BE2C (cell line): ENCODE data around the gene HOXB9.

ENCODE experiments used
- DNase-seq: peaks from one replicate; pipeline ENCODE4 v3.0.0-alpha.2; 2020
- H3K27me3 ChIP-seq: fragments of 250-450 bp; sonication (Bioruptor Pico); 2 replicates; pipeline ENCODE4 v1.5.1; 2020; ENCODE audit warnings: mild to moderate bottlenecking
- H3K36me3 ChIP-seq: fragments of 250-450 bp; sonication (Bioruptor Pico); 2 replicates; pipeline ENCODE4 v1.5.1; 2020; ENCODE audit warnings: mild to moderate bottlenecking
- H3K4me1 ChIP-seq: fragments of 250-450 bp; sonication (Bioruptor Pico); 2 replicates; pipeline ENCODE4 v1.5.1; 2020
- H3K4me3 ChIP-seq: 2 replicates; pipeline ENCODE4 v1.5.1; 2011; ENCODE audit warnings: low read depth, low read length
- H3K9me3 ChIP-seq: fragments of 250-450 bp; sonication (Bioruptor Pico); 2 replicates; pipeline ENCODE4 v1.5.1; 2020
- TF ChIP-seq, protein P1 (sequence below): IDR thresholded peaks from 2 replicates; pipeline ENCODE4 v1.5.1; 2012; ENCODE audit warnings: mild to moderate bottlenecking, low read depth, low read length

Gene HOXB9

DNA sequence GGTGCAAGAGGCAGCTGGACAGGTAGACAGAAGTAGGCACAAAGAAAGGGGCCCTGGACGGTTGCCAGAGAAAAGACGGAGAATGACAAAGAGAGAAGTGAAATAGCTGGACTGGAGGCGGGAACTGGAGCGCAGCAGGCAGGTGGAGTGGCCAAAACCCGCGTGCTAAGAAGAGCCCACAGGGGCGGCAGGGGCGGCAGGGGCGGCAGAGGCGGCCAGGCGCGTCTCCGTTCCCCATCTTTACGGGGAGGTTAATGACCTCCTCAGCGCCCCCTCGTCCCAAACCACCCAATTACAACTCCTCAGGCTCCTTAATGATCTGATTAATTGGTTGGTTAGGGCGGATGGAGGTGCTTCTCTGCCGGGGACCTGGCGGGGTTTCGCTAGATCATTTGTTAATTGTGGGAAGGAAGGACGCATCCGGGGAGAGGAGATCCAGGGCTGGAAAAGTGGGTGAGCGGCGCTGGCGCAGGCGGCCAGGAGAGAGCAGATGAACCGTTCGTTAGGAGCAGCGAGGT, 15.4 kb upstream of the HOXB9 start:
- TF ChIP-seq, protein P1, sequence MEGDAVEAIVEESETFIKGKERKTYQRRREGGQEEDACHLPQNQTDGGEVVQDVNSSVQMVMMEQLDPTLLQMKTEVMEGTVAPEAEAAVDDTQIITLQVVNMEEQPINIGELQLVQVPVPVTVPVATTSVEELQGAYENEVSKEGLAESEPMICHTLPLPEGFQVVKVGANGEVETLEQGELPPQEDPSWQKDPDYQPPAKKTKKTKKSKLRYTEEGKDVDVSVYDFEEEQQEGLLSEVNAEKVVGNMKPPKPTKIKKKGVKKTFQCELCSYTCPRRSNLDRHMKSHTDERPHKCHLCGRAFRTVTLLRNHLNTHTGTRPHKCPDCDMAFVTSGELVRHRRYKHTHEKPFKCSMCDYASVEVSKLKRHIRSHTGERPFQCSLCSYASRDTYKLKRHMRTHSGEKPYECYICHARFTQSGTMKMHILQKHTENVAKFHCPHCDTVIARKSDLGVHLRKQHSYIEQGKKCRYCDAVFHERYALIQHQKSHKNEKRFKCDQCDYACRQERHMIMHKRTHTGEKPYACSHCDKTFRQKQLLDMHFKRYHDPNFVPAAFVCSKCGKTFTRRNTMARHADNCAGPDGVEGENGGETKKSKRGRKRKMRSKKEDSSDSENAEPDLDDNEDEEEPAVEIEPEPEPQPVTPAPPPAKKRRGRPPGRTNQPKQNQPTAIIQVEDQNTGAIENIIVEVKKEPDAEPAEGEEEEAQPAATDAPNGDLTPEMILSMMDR: no peak
- Histone ChIP-seq H3K9me3 (no peaks in the 10 kb centered on the region), H3K27me3 (peaks cover 100% of the 10 kb centered on the region), H3K36me3 (no peaks in the 10 kb centered on the region), H3K4me3 (no peak overlapping the region), H3K4me1 (no peaks in the 10 kb centered on the region)
- no peak for DNase-seq

DNA sequence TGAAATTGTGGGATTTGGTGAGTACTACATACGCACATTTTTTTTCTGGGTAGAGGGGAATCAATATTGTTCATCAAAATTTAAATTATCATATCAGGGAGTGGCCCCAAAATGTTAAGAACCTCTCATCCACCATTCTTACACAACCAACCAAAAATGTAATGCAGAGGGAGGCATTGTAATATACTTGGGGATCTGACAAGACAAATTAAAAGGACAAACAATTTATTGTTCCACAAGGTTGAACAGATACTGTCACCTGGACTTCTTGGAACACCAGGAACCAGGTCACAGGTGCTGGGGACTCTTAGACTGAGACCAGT, 14.7 kb upstream of the HOXB9 start:
- H3K27me3 ChIP-seq: peaks cover 100% of the 10 kb centered on the region
- H3K4me3 ChIP-seq: no peak overlapping the region
- H3K36me3 ChIP-seq: no peaks in the 10 kb centered on the region
- no peak for DNase-seq
- TF ChIP-seq, protein P1: no peak
- no peaks in the 10 kb centered on the region for H3K9me3 ChIP-seq
- no peaks in the 10 kb centered on the region for H3K4me1 ChIP-seq

DNA sequence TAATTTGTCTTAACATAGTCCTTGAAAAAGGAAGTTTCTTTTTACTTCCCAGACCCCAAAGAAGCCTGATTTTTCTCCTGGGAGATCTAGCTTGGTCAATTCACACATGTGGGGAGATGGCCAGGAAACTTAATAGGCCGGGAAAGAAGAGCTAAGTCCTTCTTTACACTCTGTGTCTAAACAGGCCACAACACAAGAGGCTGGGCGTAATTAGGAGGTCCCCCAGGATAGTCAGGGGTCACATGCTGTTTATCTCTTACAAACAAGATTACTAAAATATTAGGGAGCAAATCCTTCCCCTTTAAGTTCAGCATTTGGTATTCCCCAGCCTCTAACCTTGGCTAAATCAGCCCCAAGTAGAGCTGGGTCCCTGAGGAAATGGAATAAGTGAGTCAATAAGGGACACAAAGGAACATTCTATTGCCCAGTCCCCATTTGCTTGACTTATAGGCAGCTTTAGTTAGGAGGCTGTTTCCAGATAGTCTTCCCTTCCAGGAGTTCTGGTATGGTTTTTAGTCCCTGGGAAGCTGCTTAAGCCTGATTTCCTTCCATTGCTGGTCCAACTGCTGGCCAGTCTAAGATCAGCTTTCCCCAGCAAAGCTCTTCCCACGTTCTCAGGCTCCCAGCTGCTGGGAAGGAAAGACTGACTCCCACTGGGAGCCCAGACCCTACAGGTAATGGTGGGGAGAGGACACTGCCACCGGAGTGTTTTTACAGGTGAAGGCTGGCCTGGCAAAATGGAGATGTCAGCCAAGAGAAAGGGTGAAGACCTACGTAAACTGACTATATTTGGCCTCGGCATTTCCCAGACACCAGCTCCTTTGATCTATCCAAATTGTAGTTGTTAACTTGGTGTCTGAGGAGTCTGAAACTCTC, 14.1 kb upstream of the HOXB9 start:
- H3K27me3 ChIP-seq: peaks cover 100% of the 10 kb centered on the region
- TF ChIP-seq, protein P1: no peak
- DNase-seq: no peak
- H3K4me3 ChIP-seq: no peak overlapping the region
- H3K36me3 ChIP-seq: no peaks in the 10 kb centered on the region
- H3K9me3 ChIP-seq: no peaks in the 10 kb centered on the region
- no peaks in the 10 kb centered on the region for H3K4me1 ChIP-seq

DNA sequence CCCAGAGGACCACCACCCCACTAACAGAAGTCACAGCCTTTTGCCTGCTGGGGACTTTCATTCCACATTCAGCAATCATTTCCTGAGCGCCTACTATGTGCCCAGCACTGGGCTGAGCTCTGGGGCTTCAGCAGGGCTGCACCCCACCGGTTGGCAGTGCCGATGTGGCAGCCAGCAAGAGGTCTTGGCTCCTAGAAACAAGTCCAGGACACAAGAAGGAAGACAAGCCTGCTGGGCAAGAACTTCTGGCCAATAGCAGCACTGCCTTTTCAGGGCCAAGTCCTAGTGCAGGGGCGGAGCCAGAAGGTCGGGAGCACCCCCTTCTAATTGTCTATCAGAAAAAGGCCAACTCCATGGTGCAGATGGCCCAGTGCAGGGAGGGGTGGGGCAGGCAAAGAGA, 13.0 kb upstream of the HOXB9 start:
- Histone ChIP-seq H3K27me3 (peaks cover 100% of the 10 kb centered on the region), H3K4me1 (no peaks in the 10 kb centered on the region), H3K36me3 (no peaks in the 10 kb centered on the region), H3K9me3 (no peaks in the 10 kb centered on the region), H3K4me3 (no peak overlapping the region)
- TF ChIP-seq, protein P1: no peak
- no peak for DNase-seq

DNA sequence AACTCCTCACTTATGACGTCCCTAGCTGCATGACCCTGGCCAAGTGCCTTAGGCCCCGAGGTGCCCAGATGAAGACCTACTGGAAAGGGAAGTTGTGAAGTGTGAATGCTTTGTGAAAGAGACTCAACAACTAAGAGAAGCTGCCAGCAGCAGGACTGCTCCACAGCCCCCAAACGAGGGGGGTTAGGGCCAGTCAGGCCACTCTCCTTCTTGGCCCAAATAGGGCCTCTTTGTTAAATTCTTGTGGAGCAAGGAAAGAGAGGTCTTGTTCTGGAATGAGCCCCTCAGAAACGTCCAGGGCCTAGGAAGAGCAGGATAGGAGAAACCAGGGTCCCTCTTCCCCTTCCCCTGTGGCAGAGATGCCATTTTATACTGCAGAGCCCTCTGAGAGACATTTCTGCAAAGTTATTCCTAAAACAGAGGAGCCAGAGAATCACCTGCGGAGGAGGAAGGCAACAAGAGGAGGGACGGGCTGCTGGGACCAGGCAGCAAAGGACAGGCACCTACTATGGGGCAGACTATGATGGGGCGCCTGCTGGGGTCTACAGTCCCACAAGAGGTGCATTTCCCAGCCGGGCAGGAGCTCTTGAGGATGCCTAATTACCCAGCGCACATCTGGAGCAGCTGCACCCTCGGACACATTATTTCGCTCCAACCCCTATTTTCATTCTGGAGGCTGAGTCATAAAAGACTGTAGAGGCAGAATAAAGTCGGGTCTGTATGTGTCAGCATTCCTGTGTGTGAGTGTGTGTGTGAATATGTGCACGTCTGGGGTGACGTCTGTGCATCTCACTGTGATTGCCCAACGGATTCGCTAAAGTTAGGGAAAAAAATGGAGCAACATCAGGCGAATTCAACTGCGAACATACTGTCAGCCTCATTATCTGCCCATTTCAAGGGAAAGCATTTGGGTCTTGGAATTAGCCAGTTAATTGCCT, 11.4 kb upstream of the HOXB9 start:
- peaks cover 100% of the 10 kb centered on the region for H3K27me3 ChIP-seq
- no peaks in the 10 kb centered on the region for H3K36me3 ChIP-seq
- no peaks in the 10 kb centered on the region for H3K4me1 ChIP-seq
- TF ChIP-seq, protein P1: no peak
- H3K9me3 ChIP-seq: no peaks in the 10 kb centered on the region
- H3K4me3 ChIP-seq: no peak overlapping the region
- no peak for DNase-seq
